HG03175 (cell line): Measurements from ENCODE around the gene POC5.
A peak's percentile ranks its signal among the peaks of the same experiment; 100 is the strongest.
"Not testable (repeated sequence)": the region's sequence is repeated elsewhere in the genome, so short reads cannot be mapped to it uniquely, and the experiment has no call there.

ENCODE experiments used
- ATAC-seq: cut with Tn5 transposase; IDR thresholded peaks from one replicate; pipeline ENCODE4 v1.9.1; 2021; ENCODE audit warnings: mild to moderate bottlenecking, moderate library complexity; ENCODE audit not compliant: unreplicated experiment

Gene POC5

DNA sequence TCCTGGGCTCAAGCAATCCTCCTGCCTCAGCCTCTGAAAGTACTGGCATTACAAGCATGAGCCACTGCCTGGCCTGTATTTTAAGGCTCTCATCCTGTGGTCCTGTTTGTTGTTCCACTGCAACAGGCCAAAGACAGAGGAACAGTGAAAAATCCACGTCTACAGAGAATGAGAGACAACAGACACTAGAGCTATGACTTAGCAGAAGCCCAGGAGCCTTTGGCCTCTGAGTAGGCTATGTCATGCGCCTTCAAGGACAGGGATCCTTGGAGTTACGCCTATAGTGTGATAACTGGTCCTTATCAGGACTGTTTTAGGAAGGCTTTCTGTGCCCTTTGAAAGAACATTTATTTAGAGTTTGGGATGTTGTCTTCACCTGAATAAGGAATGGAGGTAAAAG is 10.5 kb downstream of the POC5 start:
- ATAC-seq: no peak

DNA sequence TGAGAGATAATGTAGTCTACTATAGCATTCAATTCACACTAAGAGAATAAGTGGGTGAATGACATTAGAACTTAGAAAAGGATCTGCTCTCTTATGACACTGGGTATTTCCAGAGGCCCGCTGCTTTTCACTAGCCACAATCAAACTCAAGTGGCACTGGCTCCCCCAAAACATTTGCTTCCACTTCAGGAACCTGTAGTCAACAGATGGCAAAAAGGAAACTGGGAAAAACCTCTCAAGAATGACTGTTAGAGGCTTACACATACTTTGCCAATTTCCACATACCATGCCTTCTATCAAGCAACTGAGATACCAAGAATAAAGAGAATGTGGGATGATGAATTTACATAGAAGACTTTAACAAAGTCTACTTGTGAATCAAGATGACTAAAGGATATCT is 11.2 kb downstream of the POC5 start:
- no peak for ATAC-seq

DNA sequence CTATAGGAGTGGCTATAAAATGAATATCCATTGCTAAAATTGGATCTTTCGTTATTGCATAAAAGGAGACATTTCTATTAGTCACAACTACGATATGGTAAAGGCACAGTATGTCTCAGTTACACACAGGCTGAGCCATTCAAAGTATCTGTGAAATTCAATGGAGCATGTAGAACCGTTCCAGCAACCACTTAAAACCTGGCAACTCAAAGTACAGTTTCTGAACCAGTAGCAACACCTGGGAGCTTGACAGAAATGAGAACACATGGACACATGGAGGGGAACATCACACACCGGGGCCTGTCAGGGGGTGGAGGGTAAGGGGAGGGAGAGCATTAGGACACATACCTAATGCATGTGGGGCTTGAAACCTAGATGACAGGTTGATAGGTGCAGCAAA is 15.4 kb downstream of the POC5 start:
- ATAC-seq: no peak

DNA sequence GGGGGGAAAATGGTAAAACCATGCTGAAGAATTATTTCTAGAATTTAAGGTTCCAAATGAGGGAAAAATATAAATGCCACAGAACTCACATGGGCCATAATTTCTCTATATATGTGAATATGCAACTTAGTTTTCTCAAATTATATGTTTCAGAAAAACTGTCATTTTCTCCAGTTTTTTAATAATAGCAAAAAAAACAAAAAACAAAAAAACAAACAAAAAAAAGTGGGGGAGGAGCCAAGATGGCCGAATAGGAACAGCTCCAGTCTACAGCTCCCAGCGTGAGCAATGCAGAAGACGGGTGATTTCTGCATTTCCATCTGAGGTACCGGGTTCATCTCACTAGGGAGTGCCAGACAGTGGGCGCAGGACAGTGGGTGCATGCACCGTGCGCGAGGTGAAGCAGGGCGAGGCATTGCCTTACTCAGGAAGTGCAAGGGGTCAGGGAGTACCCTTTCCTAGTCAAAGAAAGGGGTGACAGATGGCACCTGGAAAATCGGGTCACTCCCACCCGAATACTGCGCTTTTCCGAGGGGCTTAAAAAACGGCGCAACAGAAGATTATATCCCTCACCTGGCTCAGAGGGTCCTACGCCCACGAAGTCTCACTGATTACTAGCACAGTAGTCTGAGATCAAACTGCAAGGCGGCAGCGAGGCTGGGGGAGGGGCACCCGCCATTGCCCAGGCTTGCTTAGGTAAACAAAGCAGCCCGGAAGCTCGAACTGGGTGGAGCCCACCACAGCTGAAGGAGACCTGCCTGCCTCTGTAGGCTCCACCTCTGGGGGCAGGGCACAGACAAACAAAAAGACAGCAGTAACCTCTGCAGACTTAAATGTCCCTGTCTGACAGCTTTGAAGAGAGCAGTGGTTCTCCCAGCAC is 21.5 kb downstream of the POC5 start:
- ATAC-seq: not testable (repeated sequence)

DNA sequence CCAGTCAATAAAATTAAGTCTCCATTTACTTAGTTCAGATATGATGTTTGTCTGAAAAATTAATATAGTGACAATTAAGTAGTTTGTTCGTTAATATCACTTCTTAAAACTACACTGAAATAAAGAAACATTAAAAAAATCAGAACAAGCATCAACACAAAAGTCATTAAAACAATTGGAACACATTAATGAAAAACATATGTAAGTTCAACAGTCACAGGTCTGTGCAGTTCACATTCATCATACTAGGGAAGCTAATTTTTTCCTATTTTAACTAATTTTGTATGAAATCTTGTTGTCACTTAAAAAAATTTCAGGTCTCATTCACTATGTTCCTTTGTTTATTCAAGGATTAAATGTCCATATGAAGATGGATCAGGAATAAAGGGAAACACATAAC is 22.5 kb downstream of the POC5 start:
- ATAC-seq: no peak

DNA sequence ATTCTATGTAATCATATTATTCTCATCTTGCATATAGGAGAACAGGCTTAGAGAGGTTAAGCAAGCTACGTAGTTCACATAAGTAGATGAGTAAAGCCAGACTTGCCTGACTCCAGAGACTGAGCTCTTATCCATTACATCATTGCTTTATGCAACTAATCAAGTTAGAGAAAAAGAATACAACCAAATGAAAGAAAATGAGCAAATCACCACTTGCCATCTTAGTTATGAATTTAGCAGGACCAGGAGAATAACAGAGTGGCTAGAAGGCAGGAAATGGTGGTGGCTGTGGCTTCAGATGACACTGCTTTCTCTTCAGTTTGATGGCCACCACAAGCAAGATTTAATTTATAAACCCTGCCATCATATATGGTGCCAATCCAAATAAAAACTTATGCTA is 26.6 kb downstream of the POC5 start:
- ATAC-seq: no peak

DNA sequence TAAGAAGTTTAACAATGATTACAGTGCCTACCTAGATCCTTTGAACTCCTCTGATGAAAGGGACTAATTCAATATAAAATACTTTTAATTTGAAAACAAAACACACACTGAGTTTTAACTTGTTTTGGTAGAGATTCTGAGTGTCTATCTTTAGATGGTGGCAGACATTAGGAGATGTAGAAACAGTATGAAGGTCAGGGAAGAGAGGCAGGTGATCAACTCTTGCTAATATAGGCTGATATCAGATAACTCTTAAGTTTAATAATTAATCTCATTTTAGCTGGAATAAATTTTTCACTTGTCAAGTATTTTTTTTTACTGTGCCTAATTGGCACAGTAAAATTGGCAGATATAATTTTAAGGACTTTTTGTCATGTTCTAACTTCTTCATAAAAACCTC is 30.8 kb downstream of the POC5 start:
- ATAC-seq: no peak

DNA sequence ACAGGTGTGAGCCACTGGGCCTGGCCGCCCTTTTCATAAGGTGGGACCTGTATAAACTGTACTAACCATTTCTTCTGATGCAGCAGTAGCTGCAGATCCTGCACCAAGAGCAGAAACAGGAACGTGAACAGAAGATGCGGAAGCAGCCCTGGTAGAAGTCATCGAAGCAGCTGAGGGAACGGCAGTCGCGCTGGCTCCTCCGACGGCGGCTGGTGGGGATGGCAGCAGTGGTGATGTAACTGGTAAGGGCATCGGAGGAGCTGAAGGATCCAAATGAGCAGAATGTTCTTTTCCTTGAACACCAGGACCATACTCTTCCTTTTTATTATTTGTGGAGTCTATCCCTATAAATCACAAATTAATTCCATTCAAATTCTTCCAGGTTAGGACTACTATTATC is 32.1 kb downstream of the POC5 start:
- no peak for ATAC-seq

DNA sequence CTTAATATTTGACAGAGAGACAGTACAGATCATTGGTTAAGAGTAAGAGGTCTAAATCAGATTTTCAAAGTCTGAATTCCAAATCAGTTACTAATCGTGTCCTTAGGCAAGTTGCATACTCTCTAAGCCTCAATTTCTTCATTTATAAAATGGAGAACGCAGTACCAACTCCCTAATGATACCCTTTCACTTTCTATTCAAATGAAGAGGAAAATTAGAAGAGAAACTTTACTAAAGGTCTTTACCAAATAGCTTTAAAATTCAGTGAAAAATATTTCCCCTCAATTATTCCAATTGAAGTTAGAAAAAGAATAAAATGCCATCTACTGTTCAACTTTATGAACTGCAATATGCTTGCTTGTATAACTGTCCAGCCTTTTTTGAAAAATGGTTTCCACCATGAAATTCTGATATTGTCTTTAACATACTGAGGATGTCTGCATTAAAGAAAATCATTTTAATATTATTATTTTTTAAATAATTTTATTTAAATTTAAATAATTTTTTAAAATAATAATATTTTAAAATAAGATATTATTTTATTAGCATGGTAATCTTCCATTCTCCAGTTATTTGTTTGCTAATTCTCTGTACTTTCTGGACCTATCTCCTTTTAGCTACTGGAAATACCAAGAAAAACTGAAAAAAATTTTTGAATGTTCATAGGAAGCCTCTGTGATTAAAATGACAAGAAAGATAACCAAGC is 36.0 kb downstream of the POC5 start:
- ATAC-seq: no peak

DNA sequence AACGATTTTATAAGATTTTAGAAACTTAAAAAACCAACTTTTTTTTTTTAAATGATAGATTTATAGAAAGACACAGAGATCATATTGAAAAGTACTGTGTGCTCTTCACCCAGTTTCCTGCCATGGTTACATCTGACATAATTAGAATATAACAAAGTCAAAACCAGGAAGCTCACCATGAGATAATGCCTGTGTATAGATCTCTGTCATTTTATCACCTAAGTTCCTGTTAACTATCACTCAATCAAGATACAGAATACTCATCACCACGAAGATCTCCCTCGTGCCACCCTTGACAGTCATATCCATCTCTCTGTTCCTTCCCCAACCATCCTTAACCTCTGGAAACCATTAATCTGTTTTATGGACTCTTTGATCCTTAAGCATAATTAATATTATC is 39.1 kb downstream of the POC5 start:
- ATAC-seq: no peak

DNA sequence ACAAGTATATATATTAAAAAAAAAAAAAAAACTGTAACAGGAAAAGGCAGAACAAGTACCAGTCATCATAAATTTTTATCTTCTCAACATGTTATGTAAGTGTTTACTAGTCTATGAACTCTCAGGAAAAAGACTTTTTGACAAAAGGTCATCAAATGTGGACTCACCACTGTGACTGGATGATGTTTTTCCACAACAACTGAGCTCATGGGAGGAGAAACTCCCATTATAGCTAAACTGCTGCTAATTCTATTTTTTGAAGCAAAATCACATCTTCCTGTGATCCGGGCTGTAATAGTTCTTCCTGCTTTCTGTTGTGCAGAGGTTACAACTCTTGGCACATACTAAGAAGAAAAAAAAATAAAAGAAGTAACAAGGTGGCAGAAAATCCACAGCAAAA is 39.6 kb downstream of the POC5 start:
- no peak for ATAC-seq

DNA sequence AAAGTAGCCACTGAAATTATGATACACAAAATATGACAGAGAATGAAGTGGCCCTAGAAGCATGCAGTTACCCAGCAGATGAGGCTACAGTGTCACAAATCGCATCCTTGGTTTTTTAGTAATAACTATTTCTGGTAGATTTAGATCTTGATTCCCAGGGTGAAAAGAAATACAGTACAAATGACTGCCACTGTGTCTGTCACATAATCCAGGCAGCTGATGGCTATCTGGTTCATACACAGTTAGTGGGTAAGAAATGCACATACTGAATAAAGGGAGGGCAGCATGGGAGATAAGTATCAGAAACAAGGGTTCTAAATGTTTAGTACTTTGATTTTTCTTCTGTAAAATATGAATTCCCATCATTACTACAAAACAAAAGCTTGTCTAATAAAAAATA is 41.5 kb downstream of the POC5 start:
- no peak for ATAC-seq

DNA sequence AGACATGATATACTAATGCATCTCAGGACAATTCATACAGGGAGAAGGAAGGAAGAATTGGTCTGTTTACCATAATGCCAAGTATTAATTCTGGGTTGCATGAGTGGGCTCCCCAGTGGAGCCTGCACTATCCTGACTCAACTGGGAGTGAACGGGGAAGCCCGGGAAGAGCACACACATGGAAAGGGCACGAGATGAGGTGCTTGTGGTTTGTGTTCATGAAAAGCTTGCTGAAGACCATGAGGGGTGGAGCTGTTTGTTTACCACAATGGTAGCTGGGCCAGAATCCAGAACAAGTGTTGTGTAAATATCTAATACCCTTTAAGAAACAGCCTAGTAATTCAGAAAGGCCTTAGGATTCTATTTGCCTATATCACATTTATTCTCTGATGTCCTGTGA is 44.6 kb downstream of the POC5 start:
- ATAC-seq: no peak

DNA sequence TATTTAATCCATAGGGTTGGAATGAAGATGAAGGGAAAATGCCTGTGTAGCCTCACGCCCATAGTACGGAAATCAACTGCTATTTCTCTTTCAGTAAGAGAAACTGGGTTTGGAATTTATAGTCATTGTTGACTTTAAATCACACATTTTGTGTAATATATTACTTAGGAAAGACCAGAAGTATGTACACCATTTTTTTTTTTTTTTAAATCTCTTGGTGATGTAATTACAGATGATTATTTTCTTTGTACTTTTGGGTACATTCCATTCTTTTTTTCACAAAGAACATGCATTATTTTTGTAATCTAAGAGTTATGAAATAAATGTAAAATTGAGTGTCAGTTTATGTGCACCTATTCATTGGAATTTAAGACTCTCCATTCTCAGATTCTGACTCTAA is 45.7 kb downstream of the POC5 start:
- no peak for ATAC-seq

DNA sequence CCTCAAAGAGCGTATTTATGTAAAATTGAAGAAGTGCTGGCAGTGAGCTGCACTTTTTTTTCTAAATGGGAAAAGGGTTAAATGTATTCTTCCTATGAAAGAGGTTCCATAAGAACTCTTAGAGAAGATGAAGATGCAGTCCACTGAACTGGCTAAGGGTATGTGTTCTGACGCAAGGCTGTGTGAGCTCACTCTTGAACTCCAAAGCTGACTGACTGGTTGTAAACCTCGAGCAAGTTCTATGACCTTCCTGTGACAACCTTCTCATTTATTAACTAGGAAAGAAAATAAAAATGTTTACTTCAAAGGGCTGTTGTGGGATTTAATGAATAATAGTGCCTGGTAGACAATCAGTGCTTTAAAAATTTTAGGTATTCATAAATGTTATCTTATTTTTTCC is 46.7 kb downstream of the POC5 start:
- no peak for ATAC-seq

DNA sequence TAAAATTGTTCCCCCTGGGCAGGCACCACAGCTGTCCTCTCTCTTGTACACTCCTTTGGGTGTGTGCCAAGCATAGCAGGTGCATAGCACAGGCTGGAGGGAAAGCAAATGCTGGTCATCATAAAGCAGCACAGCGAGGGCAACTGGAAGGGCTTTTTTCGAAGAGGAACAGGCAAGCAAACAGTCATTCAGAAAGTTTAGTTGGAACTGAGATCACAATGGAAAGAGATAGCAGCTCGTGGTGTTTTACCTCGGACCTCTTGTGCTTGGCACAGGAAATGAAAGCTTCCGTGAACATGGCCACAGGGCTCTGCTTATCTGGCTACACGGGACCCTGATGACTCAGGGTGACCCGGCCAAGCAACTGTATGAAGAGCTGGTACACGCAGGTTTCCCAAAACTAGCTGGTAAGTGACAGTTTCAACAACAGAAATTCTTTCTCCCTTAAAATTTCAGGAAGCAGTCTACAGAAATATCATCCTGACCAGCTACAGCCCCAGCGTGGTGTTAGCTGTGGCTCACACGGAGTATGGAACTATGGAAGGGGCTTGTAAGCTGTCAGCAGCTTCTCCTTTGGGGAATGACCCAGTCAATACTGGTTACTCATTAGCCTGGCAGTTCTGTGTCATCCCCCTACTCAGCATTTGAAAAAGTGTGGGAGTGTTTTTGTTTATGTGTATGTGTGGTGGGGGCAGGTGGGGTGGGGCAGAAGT is 48.1 kb downstream of the POC5 start:
- peak; percentile 95 for ATAC-seq

DNA sequence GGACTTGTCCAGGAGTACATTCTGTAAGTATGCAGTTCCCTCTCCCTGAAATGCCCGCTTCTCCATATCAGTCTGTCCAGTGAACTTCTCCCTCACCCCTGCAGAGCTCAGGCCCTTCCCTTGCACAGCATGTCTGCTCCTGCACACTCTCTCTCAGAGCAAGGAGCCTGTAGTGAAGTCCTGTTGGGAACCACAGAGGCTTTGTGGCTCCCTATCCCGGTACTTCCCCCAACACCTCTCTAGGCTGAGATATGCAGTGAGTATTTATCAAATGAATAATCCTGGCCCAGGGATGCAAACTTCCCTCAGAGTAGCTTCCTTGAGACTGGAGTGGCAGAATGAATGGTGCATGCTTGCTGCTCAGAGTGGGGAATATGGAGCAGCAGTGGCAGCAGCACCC is 48.8 kb downstream of the POC5 start:
- no peak for ATAC-seq

DNA sequence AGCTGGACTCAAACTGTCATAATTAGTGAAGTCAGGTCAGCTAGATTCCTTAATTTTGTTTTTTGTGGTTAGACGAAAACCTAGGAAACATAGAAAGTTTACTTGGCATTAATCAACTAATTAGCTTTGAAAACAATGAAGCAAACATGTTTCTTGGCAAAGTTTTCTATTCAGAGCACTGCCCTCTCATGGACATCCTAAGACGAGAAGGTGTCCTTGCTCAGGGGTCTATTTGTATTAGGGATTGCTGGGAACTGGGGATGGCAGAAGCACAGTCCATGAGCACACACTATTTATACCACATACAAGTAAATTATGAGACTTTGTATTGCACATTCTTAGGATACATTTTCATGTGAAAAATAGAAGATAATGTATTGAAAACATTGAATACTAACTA is 49.7 kb downstream of the POC5 start:
- ATAC-seq: no peak

DNA sequence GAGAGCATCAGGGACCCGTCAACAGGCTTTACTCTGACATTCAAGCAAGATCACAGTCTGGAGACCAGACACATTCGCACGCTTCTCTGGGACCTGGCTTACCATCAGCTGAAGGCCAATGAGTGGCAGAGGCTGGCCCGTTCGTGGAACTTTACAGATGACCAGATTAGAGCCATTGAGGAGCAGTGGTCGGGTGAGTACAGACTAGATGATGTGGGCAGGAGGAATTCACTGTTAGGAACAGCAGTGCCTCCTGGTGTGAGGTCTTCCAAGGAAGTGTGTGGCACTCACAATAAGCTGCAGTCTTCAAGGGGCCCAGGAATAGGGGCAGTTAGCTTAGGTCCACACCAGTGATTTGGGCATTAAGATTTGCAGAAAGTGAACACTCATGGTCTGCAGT is 50.4 kb downstream of the POC5 start:
- ATAC-seq: no peak

DNA sequence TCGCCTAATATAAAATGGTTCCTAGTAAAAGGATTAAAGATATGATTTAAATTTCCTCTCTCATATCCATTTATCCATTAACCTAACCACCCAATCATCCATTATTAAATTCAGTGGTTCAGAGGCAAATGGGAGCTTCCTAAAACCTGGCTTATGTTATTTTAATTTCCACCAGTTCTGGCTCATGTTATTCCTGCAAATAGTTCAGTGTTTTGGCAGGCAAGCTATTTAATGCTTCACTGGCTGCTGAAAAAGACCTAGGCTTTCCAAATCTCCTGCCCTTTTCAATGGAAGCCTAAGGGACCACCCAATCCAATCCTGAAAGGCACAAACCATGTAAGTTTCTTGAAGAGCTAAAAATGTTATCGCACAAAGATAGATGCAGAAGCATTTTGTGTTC is 52.3 kb downstream of the POC5 start:
- no peak for ATAC-seq

DNA sequence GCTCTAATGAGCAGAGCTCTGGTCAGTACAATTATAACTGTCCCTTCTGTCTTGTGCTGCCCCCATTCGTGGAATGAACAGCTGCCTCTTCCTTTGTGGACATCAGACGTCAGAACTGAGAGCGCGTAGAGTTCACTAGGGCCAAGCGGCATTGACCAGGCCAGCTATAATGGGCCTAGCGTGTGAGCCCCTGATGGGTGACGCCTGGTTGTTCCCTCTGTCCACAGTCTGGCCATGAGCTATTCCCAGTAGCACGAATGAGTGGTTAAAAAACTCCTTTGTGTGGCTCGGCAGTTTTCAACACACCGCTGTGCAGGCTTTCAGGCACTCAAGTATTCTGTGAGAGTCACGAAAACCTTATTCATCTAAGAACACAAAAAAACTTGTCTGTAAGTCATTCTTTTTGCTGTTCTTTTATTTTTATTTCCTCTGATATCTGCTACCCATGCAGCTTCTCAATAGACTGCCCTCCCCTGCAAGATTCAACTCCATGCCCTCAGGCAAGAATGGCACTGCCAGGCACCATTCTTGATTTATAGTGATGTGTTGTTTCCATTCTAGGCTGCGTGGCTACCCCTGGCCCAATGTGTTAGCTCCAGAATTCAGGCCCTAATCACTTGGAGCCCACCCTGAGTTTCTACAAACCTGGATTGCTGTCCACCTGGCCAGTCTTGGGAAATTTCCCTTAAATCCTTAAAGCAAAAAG is 53.5 kb downstream of the POC5 start:
- no peak for ATAC-seq
